Thymus (tissue), 11 donors: ENCODE results near the gene ARMC7. TPM values are rescaled to one million over a fixed set of nuclear protein-coding genes. Genes with fewer than 3 reads are reported as not detected.

Source experiments
- DNase-seq, 9 donors: peaks; one replicate each; pipeline ENCODE4 v3.0.0-alpha.2; 2013; ENCODE audit warnings: low spot score in 9 of 9, low read depth in 6 of 9, missing footprints in 1 of 9
- H3K27ac ChIP-seq, 2 donors: one replicate each; pipeline ENCODE4 v1.5.1; 2013; ENCODE audit warnings: control low read depth in 1 of 2, low read depth in 1 of 2, low read length in 1 of 2, mild to moderate bottlenecking in 1 of 2, moderate library complexity in 1 of 2
- H3K27me3 ChIP-seq, 2 donors: one replicate each; pipeline ENCODE4 v1.5.1; 2013; ENCODE audit warnings: low read length in 1 of 2; ENCODE audit not compliant: control insufficient read depth in 2 of 2, insufficient read depth in 1 of 2
- H3K36me3 ChIP-seq, 2 donors: one replicate each; pipeline ENCODE4 v1.5.1; 2013; ENCODE audit warnings: low read length in 1 of 2, mild to moderate bottlenecking in 1 of 2, moderate library complexity in 1 of 2; ENCODE audit not compliant: control insufficient read depth in 2 of 2, insufficient read depth in 2 of 2
- H3K4me1 ChIP-seq, 2 donors: one replicate each; pipeline ENCODE4 v1.5.1; 2013; ENCODE audit warnings: low read length in 2 of 2; ENCODE audit not compliant: control insufficient read depth in 2 of 2, insufficient read depth in 2 of 2
- H3K4me3 ChIP-seq, 2 donors: one replicate each; pipeline ENCODE4 v1.5.1; 2013; ENCODE audit warnings: low read length in 2 of 2, control low read depth in 1 of 2, mild to moderate bottlenecking in 1 of 2
- H3K9me3 ChIP-seq, 2 donors: one replicate each; pipeline ENCODE4 v1.5.1; 2013; ENCODE audit warnings: low read length in 1 of 2, mild to moderate bottlenecking in 1 of 2; ENCODE audit not compliant: control insufficient read depth in 2 of 2, insufficient read depth in 1 of 2
- WGBS: extraction: QIAGEN DNeasy Blood & Tissue Kit; methylation state at CpG from one replicate; pipeline ENCODE4 v1.1.7; 2013; 5-methylcytosine and 5-hydroxymethylcytosine counted together
- polyA plus RNA-seq: library from polyadenylated mRNA; stranded (reverse); fragments of 200-250 nt; gene quantifications from one replicate; pipeline ENCODE4 v1.2.3, GENCODE V29; 2013
- total RNA-seq: library from RNA; stranded (reverse); fragments of 120-200 nt; gene quantifications from one replicate; pipeline ENCODE4 v1.2.4, GENCODE V29; 2013
- donor health status: healthy.

Gene ARMC7
- total and polyA plus RNA-seq, 2 donors: 4.3 to 10.0 TPM

- H3K4me3 ChIP-seq: no peak overlapping the region
- H3K36me3 ChIP-seq: peaks cover 0 to 3% of the 10 kb centered on the region in 2 donors
- DNase-seq: no peak
- H3K4me1 ChIP-seq: peaks cover 0 to 4% of the 10 kb centered on the region in 2 donors
- H3K27ac ChIP-seq: no peak overlapping the region
- H3K9me3 ChIP-seq: no peaks in the 10 kb centered on the region
- no peaks in the 10 kb centered on the region for H3K27me3 ChIP-seq
- 89% methylated on average over 16 of the region's 16 CpGs for WGBS
Observed at GRCh38 chr17:75094871-75095399, 14.8 kb upstream of the ARMC7 start.

GRCh38 chr17:75096082-75096625, 13.6 kb upstream of the ARMC7 start:
- Histone ChIP-seq H3K27me3 (no peaks in the 10 kb centered on the region), H3K4me1 (peaks cover 0 to 4% of the 10 kb centered on the region in 2 donors), H3K4me3 (no peak overlapping the region), H3K36me3 (peaks cover 0 to 9% of the 10 kb centered on the region in 2 donors), H3K9me3 (no peaks in the 10 kb centered on the region), H3K27ac (no peak overlapping the region)
- WGBS: 63% methylated on average over 14 of the region's 14 CpGs
- DNase-seq: peak in 1 of 9 donors; percentile 27

- WGBS: over 99% methylated on average over 7 of the region's 7 CpGs
- no peaks in the 10 kb centered on the region for H3K4me1 ChIP-seq
- no peak for DNase-seq
- no peak overlapping the region for H3K27ac ChIP-seq
- H3K4me3 ChIP-seq: no peak overlapping the region
- H3K9me3 ChIP-seq: no peaks in the 10 kb centered on the region
- peaks cover 0 to 6% of the 10 kb centered on the region in 2 donors for H3K27me3 ChIP-seq
- peaks cover 0 to 9% of the 10 kb centered on the region in 2 donors for H3K36me3 ChIP-seq
Observed at GRCh38 chr17:75097865-75098264, 11.9 kb upstream of the ARMC7 start.

- Histone ChIP-seq H3K36me3 (peaks cover 0 to 9% of the 10 kb centered on the region in 2 donors), H3K4me3 (no peak overlapping the region), H3K4me1 (no peaks in the 10 kb centered on the region), H3K9me3 (no peaks in the 10 kb centered on the region), H3K27me3 (peaks cover 0 to 6% of the 10 kb centered on the region in 2 donors), H3K27ac (no peak overlapping the region)
- no peak for DNase-seq
- WGBS: 94% methylated on average over 7 of the region's 7 CpGs
Observed at GRCh38 chr17:75098861-75099260, 10.9 kb upstream of the ARMC7 start.

GRCh38 chr17:75099881-75100595, 9.7 kb upstream of the ARMC7 start:
- Histone ChIP-seq H3K27ac (no peak overlapping the region), H3K27me3 (peaks cover 0 to 6% of the 10 kb centered on the region in 2 donors), H3K9me3 (no peaks in the 10 kb centered on the region), H3K36me3 (peaks cover 0 to 7% of the 10 kb centered on the region in 2 donors), H3K4me1 (no peaks in the 10 kb centered on the region), H3K4me3 (no peak overlapping the region)
- no peak for DNase-seq
- 97% methylated on average over 31 of the region's 31 CpGs for WGBS

- peaks cover 0 to 6% of the 10 kb centered on the region in 2 donors for H3K36me3 ChIP-seq
Observed at GRCh38 chr17:75102385-75102821, 7.4 kb upstream of the ARMC7 start.

GRCh38 chr17:75103601-75104554, 5.9 kb upstream of the ARMC7 start:
- Histone ChIP-seq H3K4me3 (no peak overlapping the region), H3K9me3 (no peaks in the 10 kb centered on the region), H3K36me3 (peaks cover 0 to 6% of the 10 kb centered on the region in 2 donors), H3K27me3 (peaks cover 0 to 16% of the 10 kb centered on the region in 2 donors), H3K27ac (no peak overlapping the region), H3K4me1 (peaks cover 3 to 4% of the 10 kb centered on the region in 2 donors)
- no peak for DNase-seq
- 98% methylated on average over 14 of the region's 14 CpGs for WGBS

More at GRCh38 chr17:75102385-75102821, 7.4 kb upstream of the ARMC7 start:
- no peak overlapping the region for H3K27ac ChIP-seq
- no peaks in the 10 kb centered on the region for H3K9me3 ChIP-seq
- H3K4me1 ChIP-seq: no peaks in the 10 kb centered on the region
- peaks cover 0 to 8% of the 10 kb centered on the region in 2 donors for H3K27me3 ChIP-seq
- no peak overlapping the region for H3K4me3 ChIP-seq
- DNase-seq: no peak
- WGBS: 24% methylated on average over 12 of the region's 12 CpGs

GRCh38 chr17:75105126-75106080, 4.4 kb upstream of the ARMC7 start:
- Histone ChIP-seq H3K36me3 (peaks cover 0 to 1% of the 10 kb centered on the region in 2 donors), H3K9me3 (no peaks in the 10 kb centered on the region), H3K27me3 (peaks cover 0 to 24% of the 10 kb centered on the region in 2 donors), H3K4me3 (no peak overlapping the region), H3K27ac (no peak overlapping the region), H3K4me1 (peaks cover 7 to 12% of the 10 kb centered on the region in 2 donors)
- no peak for DNase-seq
- WGBS: 92% methylated on average over 20 of the region's 20 CpGs
